HG03064 (cell line): ENCODE results near the gene ADAMTS1.

Source experiments
- ATAC-seq: cut with Tn5 transposase; IDR thresholded peaks from one replicate; pipeline ENCODE4 v1.9.1; 2021; ENCODE audit warnings: low read depth; ENCODE audit not compliant: unreplicated experiment

The ADAMTS1 gene

GRCh38 chr21:26818906-26819305 is 26.3 kb downstream of the ADAMTS1 start:
- no peak for ATAC-seq

- no peak for ATAC-seq
These were observed 30.0 kb downstream of the ADAMTS1 start for GRCh38 chr21:26815197-26815596.

GRCh38 chr21:26814386-26814785 is 30.8 kb downstream of the ADAMTS1 start:
- ATAC-seq = no peak

- ATAC-seq = no peak
These were observed 31.7 kb downstream of the ADAMTS1 start for GRCh38 chr21:26813426-26813998.

GRCh38 chr21:26812173-26812572 is 33.0 kb downstream of the ADAMTS1 start:
- ATAC-seq = no peak

- ATAC-seq = no peak
These were observed 33.7 kb downstream of the ADAMTS1 start for GRCh38 chr21:26811482-26811881.

GRCh38 chr21:26810676-26811415 is 34.4 kb downstream of the ADAMTS1 start:
- ATAC-seq = no peak

- no peak for ATAC-seq
These were observed 34.9 kb downstream of the ADAMTS1 start for GRCh38 chr21:26810266-26810665.

- no peak for ATAC-seq
These were observed 35.5 kb downstream of the ADAMTS1 start for GRCh38 chr21:26809745-26810144.

GRCh38 chr21:26806801-26807295 is 38.4 kb downstream of the ADAMTS1 start:
- ATAC-seq = no peak

- no peak for ATAC-seq
These were observed 40.2 kb downstream of the ADAMTS1 start for GRCh38 chr21:26804895-26805609.

GRCh38 chr21:26801498-26801897 is 43.7 kb downstream of the ADAMTS1 start:
- no peak for ATAC-seq

- no peak for ATAC-seq
These were observed 44.2 kb downstream of the ADAMTS1 start for GRCh38 chr21:26800970-26801431.

GRCh38 chr21:26800455-26800854 is 44.8 kb downstream of the ADAMTS1 start:
- ATAC-seq = no peak

GRCh38 chr21:26800001-26800400 is 45.2 kb downstream of the ADAMTS1 start:
- no peak for ATAC-seq

GRCh38 chr21:26798856-26799751 is 46.1 kb downstream of the ADAMTS1 start:
- no peak for ATAC-seq

GRCh38 chr21:26797878-26798456 is 47.2 kb downstream of the ADAMTS1 start:
- ATAC-seq = no peak

- ATAC-seq = no peak
These were observed 49.3 kb downstream of the ADAMTS1 start for GRCh38 chr21:26795866-26796329.

- no peak for ATAC-seq
These were observed 49.8 kb downstream of the ADAMTS1 start for GRCh38 chr21:26795412-26795805.
